Activated naive CD4-positive, alpha-beta T cell treated with anti-CD3 and anti-CD28 coated beads for 36 hours (primary cell): ENCODE results near the gene POLRMT. TPM values are rescaled to one million over a fixed set of nuclear protein-coding genes. Genes with fewer than 3 reads are reported as not detected.
A peak's percentile ranks its signal among the peaks of the same experiment; 100 is the strongest.

Experiments used
- CTCF ChIA-PET: fragments of 350-600 bp; sonication (Branson Sonifier 250); formaldehyde crosslinking; loops from one replicate; lab custom pipeline; 2021; ENCODE audit warnings: antibody characterized with exemption; lab: Charles Lee
- DNase-seq: peaks from one replicate; pipeline ENCODE4 v3.0.0-alpha.2; 2020
- H3K27ac Mint-ChIP-seq: one replicate; pipeline ENCODE4 v1.8.0; 2021; ENCODE audit warnings: mild to moderate bottlenecking, mixed read lengths
- H3K27me3 Mint-ChIP-seq: one replicate; pipeline ENCODE4 v1.8.0; 2021; ENCODE audit warnings: low read depth, mixed read lengths
- H3K36me3 Mint-ChIP-seq: one replicate; pipeline ENCODE4 v1.8.0; 2021; ENCODE audit warnings: low read depth, mixed read lengths
- H3K4me1 Mint-ChIP-seq: one replicate; pipeline ENCODE4 v1.8.0; 2021; ENCODE audit warnings: low read depth, mixed read lengths
- H3K4me3 Mint-ChIP-seq: one replicate; pipeline ENCODE4 v1.8.0; 2021; ENCODE audit warnings: mild to moderate bottlenecking, moderate library complexity, mixed read lengths
- H3K9me3 Mint-ChIP-seq: one replicate; pipeline ENCODE4 v1.8.0; 2021; ENCODE audit warnings: mixed read lengths
- intact Hi-C: fragments of 100-400 bp; cut with micrococcal nuclease; formaldehyde crosslinking; loops from one replicate; pipeline ENCODE4 v1.15.1; 2023
- total RNA-seq, 2 experiments: library from RNA; stranded (reverse); gene quantifications; one replicate each; pipeline ENCODE4 v1.2.3, GENCODE V29; 2021

POLRMT gene
- total RNA-seq, 2 experiments from 2014 or later, result 63.8 to 65.6 TPM

DNA sequence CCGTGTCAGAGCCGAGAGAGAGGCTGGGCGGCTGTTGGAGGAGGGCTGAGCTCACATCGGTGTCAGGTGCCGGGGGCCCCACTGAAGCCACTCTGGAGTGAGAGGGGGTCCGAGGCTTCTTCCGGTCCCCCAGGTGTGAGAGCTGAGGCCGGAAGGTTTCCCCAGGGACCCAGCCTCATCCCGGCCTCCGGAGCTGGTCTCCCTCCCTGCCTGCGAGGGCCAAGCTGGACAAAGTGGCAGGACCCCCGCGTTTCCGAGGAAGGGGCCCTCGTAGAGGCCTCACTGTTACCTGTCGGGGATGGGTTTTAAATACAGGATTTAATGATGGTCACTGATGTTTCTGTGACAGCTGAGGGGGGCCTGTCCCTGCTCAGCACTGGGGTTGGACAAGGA is 37.1 kb downstream of the POLRMT start:
- Mint-ChIP-seq H3K9me3 (no peaks in the 10 kb centered on the region), H3K27me3 (peaks cover 6% of the 10 kb centered on the region), H3K27ac (no peak overlapping the region), H3K4me3 (no peak overlapping the region), H3K36me3 (no peaks in the 10 kb centered on the region), H3K4me1 (peaks cover 2% of the 10 kb centered on the region)
- intact Hi-C loops, result no loop called here
- CTCF ChIA-PET, result no interaction called here
- no peak for DNase-seq

DNA sequence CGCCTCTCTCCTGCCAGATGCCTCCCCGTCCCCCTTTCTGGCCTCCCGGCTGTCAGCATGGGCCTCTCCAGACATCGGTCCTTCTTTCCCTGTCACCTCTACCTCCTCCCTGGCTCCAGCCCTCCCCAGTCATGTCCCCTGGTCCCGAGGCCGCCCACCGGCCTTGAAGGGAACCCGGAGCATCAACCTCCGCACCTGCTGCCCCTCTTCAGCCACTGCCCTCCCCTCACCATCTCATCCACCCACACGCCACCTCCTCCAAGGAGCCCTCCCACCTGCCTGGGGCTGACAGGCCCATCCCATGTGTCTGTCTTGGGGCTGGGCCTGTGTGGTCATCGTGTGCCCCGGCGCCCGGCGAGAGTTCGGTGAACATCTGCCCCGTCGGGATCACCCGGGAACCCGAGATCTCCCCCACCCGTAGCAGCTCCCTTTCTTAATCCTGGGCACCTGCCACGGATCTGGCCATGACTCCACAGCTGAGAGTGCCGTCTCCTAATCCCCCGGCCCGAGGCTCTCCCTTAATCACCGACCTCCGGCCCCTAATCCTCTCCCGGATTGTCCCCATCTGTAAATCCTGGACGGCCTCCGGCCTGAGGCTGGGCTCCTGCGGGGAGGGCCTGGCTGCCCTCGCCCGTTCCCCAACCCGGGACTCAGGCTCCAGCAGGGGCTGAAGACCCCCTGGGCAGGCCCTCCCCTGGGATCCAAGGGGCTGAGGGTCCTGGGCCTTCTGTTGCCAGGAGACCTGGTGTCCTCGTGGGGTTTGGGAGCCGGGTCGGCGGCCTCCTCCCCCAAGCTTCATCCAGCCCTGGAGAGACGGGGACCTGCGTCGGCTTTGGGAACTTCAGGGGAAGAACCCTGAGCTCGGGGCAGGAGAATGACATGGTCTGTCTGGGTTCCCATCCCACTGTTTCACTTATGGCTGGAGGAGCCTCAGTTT is 37.7 kb downstream of the POLRMT start:
- no peak overlapping the region for H3K27ac Mint-ChIP-seq
- H3K4me3 Mint-ChIP-seq, result no peak overlapping the region
- no peak for DNase-seq
- H3K36me3 Mint-ChIP-seq, result no peaks in the 10 kb centered on the region
- intact Hi-C loops, result no loop called here
- CTCF ChIA-PET, result interaction anchor here (0.6 kb wide), 1 partner anchor 21 kb away, joined by 3 read pairs; no protein-coding TSS in a partner anchor
- peaks cover 3% of the 10 kb centered on the region for H3K4me1 Mint-ChIP-seq
- H3K27me3 Mint-ChIP-seq, result peaks cover 8% of the 10 kb centered on the region
- no peaks in the 10 kb centered on the region for H3K9me3 Mint-ChIP-seq

DNA sequence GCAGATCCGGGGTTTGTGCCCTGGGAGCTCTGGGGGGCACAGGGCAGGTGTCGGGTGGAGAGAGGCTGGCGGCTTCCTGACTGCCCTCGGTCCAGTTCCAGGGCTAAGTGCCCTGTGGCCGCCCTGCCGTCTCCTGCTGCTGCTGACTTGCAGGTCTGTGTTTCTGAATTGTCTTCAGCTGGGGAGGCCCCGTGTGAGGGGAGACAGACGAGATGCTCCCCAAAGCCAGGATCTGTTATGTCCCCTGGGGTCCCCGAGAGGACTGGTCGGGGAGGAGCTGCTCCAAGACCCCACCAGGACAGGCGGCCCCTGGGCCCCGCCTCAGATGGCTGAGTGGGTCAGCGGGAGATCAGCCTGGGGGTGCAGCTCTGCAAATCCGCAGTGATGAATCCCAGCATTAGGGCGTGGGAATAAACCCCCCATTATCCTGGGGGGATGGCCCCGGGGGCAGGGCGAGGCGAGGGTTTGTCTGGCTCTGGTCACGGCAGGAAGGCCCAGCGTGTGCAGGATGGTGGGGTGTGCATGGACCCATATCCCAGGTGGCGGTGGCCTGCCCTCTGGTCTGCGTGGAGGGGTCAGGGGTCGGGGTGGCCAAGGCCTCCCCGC is 39.0 kb downstream of the POLRMT start:
- no peaks in the 10 kb centered on the region for H3K36me3 Mint-ChIP-seq
- intact Hi-C loops, result no loop called here

DNA sequence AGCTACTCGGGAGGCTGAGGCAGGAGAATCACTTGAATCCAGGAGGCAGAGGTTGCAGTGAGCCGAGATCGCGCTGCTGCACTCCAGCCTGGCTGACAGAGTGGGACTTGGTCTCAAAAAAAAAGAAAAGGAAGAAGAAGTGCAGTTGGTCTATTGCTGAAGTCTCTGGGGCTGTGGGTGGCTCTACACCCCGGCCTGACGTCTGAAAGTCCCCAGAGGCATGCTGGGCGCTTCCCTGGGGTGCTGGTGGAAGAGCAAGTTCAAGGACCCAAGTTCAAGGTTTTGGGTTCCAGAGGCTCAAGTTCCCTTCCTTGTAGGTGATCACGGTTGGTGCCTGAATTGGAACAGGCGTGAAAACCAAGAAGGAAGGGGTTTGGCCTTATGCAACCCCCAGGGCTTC is 39.8 kb downstream of the POLRMT start:
- H3K36me3 Mint-ChIP-seq, result no peaks in the 10 kb centered on the region
- no peaks in the 10 kb centered on the region for H3K9me3 Mint-ChIP-seq
- CTCF ChIA-PET, result no interaction called here
- H3K27me3 Mint-ChIP-seq, result peaks cover 16% of the 10 kb centered on the region
- no peak overlapping the region for H3K4me3 Mint-ChIP-seq
- no peak for DNase-seq
- intact Hi-C loops, result no loop called here
- peaks cover 8% of the 10 kb centered on the region for H3K4me1 Mint-ChIP-seq
- no peak overlapping the region for H3K27ac Mint-ChIP-seq

More for the DNA sequence above, 39.0 kb downstream of the POLRMT start:
- Mint-ChIP-seq H3K9me3 (no peaks in the 10 kb centered on the region), H3K27ac (no peak overlapping the region), H3K27me3 (peaks cover 10% of the 10 kb centered on the region), H3K4me1 (peaks cover 3% of the 10 kb centered on the region), H3K4me3 (no peak overlapping the region)
- CTCF ChIA-PET, result no interaction called here
- DNase-seq, result no peak

DNA sequence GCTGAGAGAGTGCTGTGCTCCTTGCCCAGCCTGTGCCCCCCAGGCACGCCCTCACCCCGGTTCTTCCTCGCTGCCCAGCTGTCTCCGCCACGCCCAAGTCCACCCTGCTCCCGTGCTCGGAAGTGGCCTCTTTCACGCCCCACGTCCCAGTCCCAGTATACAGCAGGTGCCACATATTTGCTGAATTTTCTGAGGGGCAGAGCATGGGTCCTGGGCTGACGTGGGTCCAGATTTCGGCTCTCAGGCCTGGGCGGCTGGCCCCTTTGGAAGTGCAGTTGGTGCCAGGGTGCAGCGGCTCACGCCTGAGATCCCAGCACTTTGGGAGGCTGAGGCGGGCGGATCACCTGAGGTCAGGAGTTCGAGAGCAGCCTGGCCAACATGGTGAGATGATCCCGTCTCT is 40.3 kb downstream of the POLRMT start:
- H3K4me1 Mint-ChIP-seq, result peaks cover 8% of the 10 kb centered on the region
- H3K27ac Mint-ChIP-seq, result no peak overlapping the region
- H3K9me3 Mint-ChIP-seq, result no peaks in the 10 kb centered on the region
- no peaks in the 10 kb centered on the region for H3K36me3 Mint-ChIP-seq
- no peak for DNase-seq
- H3K4me3 Mint-ChIP-seq, result no peak overlapping the region
- CTCF ChIA-PET, result no interaction called here
- peaks cover 16% of the 10 kb centered on the region for H3K27me3 Mint-ChIP-seq
- intact Hi-C loops, result no loop called here

DNA sequence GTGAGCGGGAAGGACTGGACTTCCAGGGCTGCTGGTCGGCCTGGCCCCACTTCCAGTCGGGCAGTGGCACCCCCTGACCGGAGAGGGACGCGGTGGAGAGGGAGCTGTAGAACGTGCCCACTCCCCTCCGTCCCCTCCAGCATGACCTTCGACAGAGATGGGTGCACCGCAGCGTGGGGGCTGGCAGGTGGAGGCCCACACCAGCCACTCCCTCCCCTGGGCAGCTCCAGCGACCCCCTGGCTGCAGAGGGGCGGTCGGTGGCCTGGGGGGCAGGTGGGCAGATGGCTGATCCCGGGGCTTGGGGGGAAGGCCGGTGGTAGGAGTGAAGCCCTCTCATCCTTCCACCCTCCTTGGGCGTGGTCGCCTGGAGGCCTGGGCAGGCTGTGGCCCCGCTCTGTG is 41.2 kb downstream of the POLRMT start:
- CTCF ChIA-PET, result no interaction called here
- Mint-ChIP-seq H3K36me3 (no peaks in the 10 kb centered on the region), H3K27me3 (peaks cover 18% of the 10 kb centered on the region), H3K9me3 (no peaks in the 10 kb centered on the region), H3K4me1 (peaks cover 9% of the 10 kb centered on the region), H3K27ac (no peak overlapping the region), H3K4me3 (no peak overlapping the region)
- DNase-seq, result no peak
- intact Hi-C loops, result no loop called here

DNA sequence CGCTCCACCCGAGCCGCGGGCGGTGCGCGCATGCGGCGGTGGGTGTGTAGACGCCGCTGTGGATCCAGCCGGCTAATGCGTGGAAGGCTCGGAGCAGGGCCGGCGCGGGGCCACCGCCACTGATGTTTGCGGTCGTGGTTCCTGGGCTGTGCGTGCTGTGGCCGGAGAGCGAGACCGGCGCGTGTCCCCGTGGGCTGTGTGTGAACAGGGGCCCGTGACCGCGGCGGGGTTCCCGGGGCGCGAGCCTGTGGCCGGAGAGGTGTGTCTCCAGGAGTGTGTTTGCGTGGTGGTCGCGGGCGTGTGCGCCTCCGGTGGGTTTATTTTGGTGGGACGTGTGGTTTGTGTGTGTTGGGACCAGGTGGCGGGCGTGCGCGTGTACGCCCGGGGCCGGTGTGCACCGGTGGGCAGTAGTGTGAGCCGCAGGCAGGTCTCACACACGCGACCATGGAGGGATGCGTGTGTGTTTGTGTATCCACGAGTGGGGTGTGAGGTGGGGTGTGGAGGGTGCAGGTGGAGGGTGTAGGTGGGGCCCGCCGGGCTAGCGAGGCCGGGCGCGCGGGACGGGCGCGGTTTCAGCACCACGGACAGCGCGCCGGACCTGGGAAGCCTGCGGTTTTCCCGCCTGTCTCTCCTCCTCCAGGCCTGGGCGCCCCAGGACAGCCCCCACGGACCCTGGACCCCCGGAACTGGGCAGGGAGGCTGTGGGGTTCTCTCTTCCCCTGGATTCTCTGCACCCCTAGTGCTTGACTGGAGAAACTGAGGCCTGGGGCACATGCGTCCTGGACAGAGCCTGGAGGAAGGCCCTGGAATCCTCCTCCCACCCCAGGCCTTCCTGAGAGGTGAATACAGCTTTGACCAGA is 42.0 kb downstream of the POLRMT start:
- Mint-ChIP-seq H3K9me3 (no peaks in the 10 kb centered on the region), H3K27ac (no peak overlapping the region), H3K36me3 (no peaks in the 10 kb centered on the region), H3K27me3 (peaks cover 20% of the 10 kb centered on the region), H3K4me1 (peaks cover 9% of the 10 kb centered on the region), H3K4me3 (no peak overlapping the region)
- intact Hi-C loops, result no loop called here
- CTCF ChIA-PET, result no interaction called here
- no peak for DNase-seq

DNA sequence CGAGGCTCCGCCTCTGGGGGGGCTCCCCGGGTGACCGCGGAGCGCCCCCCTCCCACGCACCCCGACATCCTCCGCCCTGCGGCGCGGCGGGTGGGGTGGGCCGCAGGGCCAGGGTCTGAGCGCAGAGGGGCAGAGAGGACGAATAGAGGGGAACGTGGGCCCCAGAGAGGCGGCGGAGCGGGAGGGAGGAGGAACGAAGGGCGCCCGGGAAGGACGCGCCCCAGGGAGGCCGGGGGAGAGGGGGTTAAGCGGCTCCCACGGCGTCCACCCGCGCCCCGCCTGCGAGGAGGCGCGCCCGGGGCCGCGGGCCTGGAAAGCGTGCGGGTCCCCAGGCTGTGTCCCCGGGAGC is 42.6 kb downstream of the POLRMT start:
- Mint-ChIP-seq H3K27ac (no peak overlapping the region), H3K4me1 (peaks cover 9% of the 10 kb centered on the region), H3K9me3 (no peaks in the 10 kb centered on the region), H3K27me3 (peaks cover 22% of the 10 kb centered on the region), H3K4me3 (no peak overlapping the region), H3K36me3 (no peaks in the 10 kb centered on the region)
- no peak for DNase-seq
- CTCF ChIA-PET, result no interaction called here
- intact Hi-C loops, result no loop called here

DNA sequence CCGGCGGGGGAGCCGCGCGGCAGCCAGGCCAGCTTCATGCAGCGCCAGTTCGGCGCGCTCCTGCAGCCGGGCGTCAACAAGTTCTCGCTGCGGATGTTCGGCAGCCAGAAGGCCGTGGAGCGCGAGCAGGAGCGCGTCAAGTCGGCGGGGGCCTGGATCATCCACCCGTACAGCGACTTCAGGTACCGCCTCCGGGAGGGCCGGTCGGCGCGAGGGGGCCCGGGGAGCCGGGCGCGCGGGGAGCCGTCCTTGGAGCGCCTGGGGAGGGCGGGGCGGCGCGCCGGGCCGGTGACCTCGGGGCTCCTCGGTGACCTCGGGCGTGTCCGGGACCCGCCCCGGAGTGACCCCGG is 43.0 kb downstream of the POLRMT start:
- peaks cover 9% of the 10 kb centered on the region for H3K4me1 Mint-ChIP-seq
- peaks cover 22% of the 10 kb centered on the region for H3K27me3 Mint-ChIP-seq
- no peaks in the 10 kb centered on the region for H3K36me3 Mint-ChIP-seq
- CTCF ChIA-PET, result no interaction called here
- intact Hi-C loops, result no loop called here
- no peaks in the 10 kb centered on the region for H3K9me3 Mint-ChIP-seq
- no peak overlapping the region for H3K27ac Mint-ChIP-seq
- peak; percentile 23 for DNase-seq
- H3K4me3 Mint-ChIP-seq, result no peak overlapping the region

DNA sequence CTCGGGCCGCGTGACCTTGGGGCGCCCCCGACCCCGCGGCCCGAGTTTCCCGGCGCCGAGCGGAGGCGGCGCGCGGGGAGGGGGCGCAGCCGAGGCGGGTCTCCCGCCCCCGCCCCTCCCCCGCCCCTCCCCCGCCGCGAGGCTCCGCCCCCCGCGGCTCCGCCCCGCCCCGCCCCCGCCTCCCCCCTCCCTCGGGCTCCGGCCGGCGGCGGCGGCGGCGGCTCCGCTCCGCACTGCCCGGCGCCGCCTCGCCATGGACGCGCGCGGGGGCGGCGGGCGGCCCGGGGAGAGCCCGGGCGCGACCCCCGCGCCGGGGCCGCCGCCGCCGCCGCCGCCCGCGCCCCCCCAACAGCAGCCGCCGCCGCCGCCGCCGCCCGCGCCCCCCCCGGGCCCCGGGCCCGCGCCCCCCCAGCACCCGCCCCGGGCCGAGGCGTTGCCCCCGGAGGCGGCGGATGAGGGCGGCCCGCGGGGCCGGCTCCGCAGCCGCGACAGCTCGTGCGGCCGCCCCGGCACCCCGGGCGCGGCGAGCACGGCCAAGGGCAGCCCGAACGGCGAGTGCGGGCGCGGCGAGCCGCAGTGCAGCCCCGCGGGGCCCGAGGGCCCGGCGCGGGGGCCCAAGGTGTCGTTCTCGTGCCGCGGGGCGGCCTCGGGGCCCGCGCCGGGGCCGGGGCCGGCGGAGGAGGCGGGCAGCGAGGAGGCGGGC is 43.5 kb downstream of the POLRMT start, which contains the start of gene HCN2:
TSS of gene HCN2 (plus strand) at position 189 of the 703 bp plus-strand sequence. CDS start at position 254, 65 bp downstream.
- H3K27ac Mint-ChIP-seq, result no peak within 1 kb of the TSS
- no peaks in the 10 kb centered on the region for H3K9me3 Mint-ChIP-seq
- peak within 1 kb of the TSS; percentile 12 for H3K4me3 Mint-ChIP-seq
- intact Hi-C loops, result loop anchor here (2.0 kb wide), 1 partner anchor 39 kb away; no protein-coding TSS in a partner anchor
- peaks cover 9% of the 10 kb centered on the region for H3K4me1 Mint-ChIP-seq
- no peak for DNase-seq
- H3K36me3 Mint-ChIP-seq, result no peaks in the 10 kb centered on the region
- CTCF ChIA-PET, result no interaction called here
- peaks cover 22% of the 10 kb centered on the region for H3K27me3 Mint-ChIP-seq

DNA sequence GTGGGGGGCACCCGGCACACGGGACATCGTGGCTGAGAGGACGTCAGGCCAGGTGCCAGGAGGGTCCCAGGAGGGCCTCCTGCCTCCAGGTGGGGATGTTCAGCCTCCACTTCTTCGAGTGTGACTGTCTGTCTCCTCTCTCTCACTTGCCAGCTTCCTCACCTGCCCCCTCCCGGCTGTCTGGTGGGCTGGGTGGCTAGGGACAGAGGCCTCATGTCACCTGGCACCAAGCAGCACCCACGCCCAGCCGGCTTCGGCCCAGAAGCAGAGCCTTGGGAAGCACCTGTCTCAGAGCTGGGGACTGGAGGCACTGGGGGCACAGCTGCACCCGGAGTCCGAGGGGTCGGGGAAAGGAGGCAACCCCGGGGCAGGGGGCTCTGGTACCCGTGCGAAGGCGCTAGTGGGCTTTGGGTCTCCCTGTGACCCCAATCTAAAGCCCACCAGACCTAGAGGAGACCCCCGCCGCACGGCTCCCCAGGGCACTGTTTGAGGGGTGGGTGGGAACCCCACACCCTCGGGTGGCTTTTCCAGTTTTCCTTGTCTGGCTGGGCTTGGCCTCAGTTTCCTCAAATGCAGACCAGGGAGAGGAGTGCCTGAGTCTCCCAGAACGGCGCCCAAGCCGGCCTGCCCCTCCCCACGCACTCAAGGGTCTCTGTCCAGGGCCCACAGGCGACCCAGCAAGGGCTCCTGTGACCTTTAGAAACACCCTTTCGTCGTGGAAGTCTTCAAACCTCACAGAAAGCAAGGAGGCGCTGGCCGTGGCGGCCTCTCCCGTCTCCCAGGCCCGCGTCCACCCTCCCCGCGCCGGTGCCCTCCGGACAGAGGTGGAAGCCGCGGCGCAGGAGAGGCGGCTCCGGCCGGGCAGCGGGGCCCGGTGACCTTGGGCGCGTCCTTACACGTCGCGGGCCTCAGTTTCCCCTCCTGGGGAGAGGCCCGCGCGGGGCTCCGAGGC is 44.3 kb downstream of the POLRMT start:
- H3K4me3 Mint-ChIP-seq, result peak overlapping the region; percentile 12
- H3K27ac Mint-ChIP-seq, result no peak overlapping the region
- peaks cover 9% of the 10 kb centered on the region for H3K4me1 Mint-ChIP-seq
- CTCF ChIA-PET, result no interaction called here
- peaks cover 22% of the 10 kb centered on the region for H3K27me3 Mint-ChIP-seq
- no peaks in the 10 kb centered on the region for H3K36me3 Mint-ChIP-seq
- peak; percentile 17 for DNase-seq
- intact Hi-C loops, result loop anchor here (2.0 kb wide), 1 partner anchor 40 kb away; no protein-coding TSS in a partner anchor
- H3K9me3 Mint-ChIP-seq, result no peaks in the 10 kb centered on the region
